Renal cortical epithelial cell (primary cell): ENCODE data around the gene GABRR1. TPM values are rescaled to one million over a fixed set of nuclear protein-coding genes. Genes with fewer than 3 reads are reported as not detected.

Experiments used
- total RNA-seq: library from RNA; depleted of rRNA; stranded (reverse); fragments of >200 nt; gene quantifications from 2 replicates; pipeline ENCODE4 v1.2.3, GENCODE V29; 2014

Gene GABRR1
- total RNA-seq, 1 donor from 2014 or later = not detected

Other genes with a start within 250 kb of the GABRR1 start
- 35.3 and 110 TPM in 2 replicates for gene PNRC1, start 136.6 kb downstream of the GABRR1 start, total RNA-seq
- 4.0 and 5.7 TPM in 2 replicates for gene SRSF12, start 99.3 kb downstream of the GABRR1 start, total RNA-seq
- gene PM20D2, start 71.3 kb downstream of the GABRR1 start, total RNA-seq = 21.5 and 28.7 TPM in 2 replicates
- gene GABRR2, start 97.9 kb upstream of the GABRR1 start, total RNA-seq = 0.05 TPM in 1 of 2 replicates, not detected in the other
- gene UBE2J1, start 135.4 kb upstream of the GABRR1 start, total RNA-seq = 35.0 and 53.3 TPM in 2 replicates
- gene RRAGD, start 194.9 kb upstream of the GABRR1 start, total RNA-seq = 4.2 and 9.7 TPM in 2 replicates
- gene ANKRD6, start 215.8 kb upstream of the GABRR1 start, total RNA-seq = 13.2 and 13.4 TPM in 2 replicates